Stimulated activated CD4-positive, alpha-beta T cell treated with anti-CD3 and anti-CD28 coated beads, Interleukin-2, amount 100 ng/mL, for 4 hours (primary cell): ENCODE results near the gene NPB.

Source experiments
- DNase-seq: peaks from one replicate; pipeline ENCODE4 v3.0.0-alpha.2; 2020; ENCODE audit warnings: low read depth

Gene NPB

GRCh38 chr17:81898885-81899284 is 3.2 kb upstream of the NPB start:
- no peak for DNase-seq

GRCh38 chr17:81899514-81900166 is 2.4 kb upstream of the NPB start:
- no peak for DNase-seq

GRCh38 chr17:81900181-81900820 is 1.7 kb upstream of the NPB start:
- DNase-seq: no peak

GRCh38 chr17:81901167-81902022 is 643 bp upstream of the NPB start:
- no peak for DNase-seq

GRCh38 chr17:81902653-81903414 is 796 bp downstream of the NPB start:
- DNase-seq: no peak

GRCh38 chr17:81903415-81903831 is 1.4 kb downstream of the NPB start:
- DNase-seq: no peak

- no peak for DNase-seq
Measured at GRCh38 chr17:81903896-81904599, 2.0 kb downstream of the NPB start.

GRCh38 chr17:81904600-81905423 is 2.8 kb downstream of the NPB start:
- DNase-seq: no peak

- no peak for DNase-seq
Measured at GRCh38 chr17:81905424-81905875, 3.4 kb downstream of the NPB start.

GRCh38 chr17:81905993-81906392 is 4.0 kb downstream of the NPB start:
- DNase-seq: no peak

GRCh38 chr17:81906476-81907218 is 4.6 kb downstream of the NPB start:
- no peak for DNase-seq

GRCh38 chr17:81907219-81908145 is 5.4 kb downstream of the NPB start:
- no peak for DNase-seq

GRCh38 chr17:81908793-81909192 is 6.8 kb downstream of the NPB start:
- DNase-seq: no peak

- no peak for DNase-seq
Measured at GRCh38 chr17:81909231-81909630, 7.2 kb downstream of the NPB start.

GRCh38 chr17:81909966-81910839 is 8.2 kb downstream of the NPB start:
- no peak for DNase-seq

- DNase-seq: no peak
Measured at GRCh38 chr17:81910840-81911276, 8.8 kb downstream of the NPB start.

- peak; percentile 94 for DNase-seq
Measured at GRCh38 chr17:81911277-81911961, 9.4 kb downstream of the NPB start, which contains the start of gene PCYT2. PCYT2 (minus strand) TSS chr17:81911399; CDS start chr17:81911355, 44 bp downstream.
